HS-27A (cell line): ENCODE data around the gene HDAC8.
"Not testable (repeated sequence)": the region's sequence is repeated elsewhere in the genome, so short reads cannot be mapped to it uniquely, and the experiment has no call there.

ENCODE experiments used
- DNase-seq: peaks from one replicate; pipeline ENCODE4 v3.0.0-alpha.2; 2012; ENCODE audit warnings: low read depth, missing footprints

Gene HDAC8

DNA sequence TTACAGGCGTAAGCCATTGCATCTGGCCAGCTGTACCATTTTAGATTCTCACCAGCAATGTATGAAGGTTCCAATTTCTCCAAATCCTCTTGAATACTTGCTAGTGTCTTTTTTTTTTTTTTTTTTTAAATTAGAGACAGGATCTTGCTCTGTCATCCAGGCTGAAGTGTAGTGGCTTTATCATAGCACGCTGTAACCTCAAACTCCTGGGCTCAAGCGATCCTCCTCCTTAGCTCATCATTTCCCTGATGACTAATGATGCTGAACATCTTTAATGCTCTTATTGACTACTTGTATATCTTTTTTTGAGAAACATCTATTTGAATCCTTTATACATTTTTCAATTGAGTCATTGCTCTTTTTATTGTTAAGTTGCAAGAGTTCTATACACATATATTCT is 40.3 kb downstream of the HDAC8 start:
- no peak for DNase-seq

DNA sequence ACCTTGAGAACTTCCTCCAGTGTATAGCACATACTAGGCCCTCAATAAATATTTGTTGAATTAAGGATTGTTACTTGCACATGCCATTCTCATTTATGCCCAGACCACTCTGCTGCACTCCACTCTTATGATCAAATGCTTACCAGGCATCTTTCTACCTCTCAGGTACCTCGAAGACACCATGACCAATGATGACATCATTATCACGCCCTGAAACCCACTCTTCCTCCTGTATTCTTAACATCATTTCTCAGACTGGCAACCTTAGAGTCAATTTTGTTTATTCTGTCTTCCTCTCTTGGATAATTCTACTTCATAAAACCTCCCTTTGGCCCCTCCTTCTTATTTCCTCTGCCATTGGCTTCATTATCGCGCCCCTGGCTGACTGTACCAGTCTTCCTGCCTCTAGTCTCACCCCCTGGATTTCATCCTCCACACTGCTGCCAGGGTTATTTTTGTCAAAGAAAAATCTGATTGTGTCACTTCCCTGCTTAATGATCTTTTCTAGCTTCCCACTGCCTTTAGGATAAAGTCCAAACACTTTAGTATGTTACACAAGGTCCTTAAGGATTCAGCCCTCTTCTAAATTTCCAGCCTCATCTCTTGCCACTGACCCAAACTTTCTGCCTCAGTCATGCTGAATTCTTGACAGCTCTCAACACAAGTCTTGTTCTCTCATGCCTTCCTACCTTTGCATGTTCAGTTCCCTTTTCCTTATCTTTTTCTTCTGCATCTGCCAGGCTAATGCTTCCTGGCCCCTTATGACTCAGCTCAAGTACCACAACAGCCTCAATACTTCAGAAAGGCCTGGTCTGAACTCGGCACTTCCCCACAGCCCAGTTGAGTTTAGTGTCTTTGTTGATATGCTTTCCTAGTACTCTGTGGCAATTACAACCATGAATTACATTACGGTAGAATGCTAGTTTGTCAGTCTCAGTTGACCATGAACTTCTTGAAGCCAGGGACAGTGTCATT is 45.8 kb downstream of the HDAC8 start:
- no peak for DNase-seq

DNA sequence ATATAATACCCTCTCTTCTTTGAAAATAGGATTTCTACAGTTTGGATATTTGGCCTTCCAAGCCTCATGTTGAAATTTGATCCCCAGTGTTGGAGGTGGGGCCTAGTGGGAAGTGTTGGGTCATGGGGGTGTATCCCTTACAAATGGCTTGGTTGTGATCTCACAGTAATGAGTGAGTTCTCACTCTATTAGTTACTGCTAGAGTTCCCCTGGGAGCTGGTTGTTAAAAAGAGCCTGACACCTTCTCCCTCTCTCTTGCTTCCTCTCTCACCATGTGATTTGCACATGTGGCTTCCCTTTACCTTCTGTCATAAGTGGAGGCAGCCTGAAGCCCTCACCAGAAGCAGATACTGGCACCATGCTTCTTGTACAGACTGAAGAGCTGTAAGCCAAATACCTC is 73.9 kb downstream of the HDAC8 start:
- DNase-seq: no peak

DNA sequence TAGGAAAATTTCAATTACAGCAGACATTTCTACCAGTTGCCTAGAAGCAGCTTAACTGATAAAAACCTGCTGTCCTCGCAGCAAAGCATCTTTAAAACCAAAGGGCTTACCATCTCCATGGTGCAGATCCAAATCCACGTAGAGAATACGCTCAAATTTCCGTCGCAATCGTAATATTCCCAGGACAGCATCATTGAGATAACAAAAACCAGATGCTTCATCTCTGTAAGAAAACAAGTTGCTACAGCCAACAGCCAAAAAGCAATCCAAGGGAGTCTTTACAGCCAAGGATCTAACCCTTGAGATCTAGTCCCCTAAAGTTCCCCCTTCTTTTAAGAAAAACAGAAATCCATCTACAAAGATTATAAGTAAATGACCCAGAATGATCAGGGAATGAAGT is 77.6 kb downstream of the HDAC8 start:
- no peak for DNase-seq

DNA sequence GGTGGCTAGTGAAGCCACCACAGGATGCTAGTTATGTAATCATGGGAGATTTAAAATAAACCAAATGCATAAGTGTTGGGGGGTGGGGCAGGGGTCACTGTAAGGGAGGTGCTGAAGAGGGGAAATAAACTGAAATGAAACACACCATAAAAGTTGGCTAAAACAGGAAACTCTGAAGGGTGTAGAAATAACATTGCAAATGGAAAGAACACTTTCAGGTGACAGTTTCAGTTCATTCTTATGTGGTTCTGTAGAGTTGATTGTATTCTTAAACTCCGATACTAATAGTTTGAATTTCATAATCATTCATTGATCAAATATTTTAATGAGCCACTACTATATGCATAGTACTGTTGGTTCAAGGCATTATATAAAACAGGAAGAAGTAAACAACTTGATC is 80.1 kb downstream of the HDAC8 start:
- no peak for DNase-seq

DNA sequence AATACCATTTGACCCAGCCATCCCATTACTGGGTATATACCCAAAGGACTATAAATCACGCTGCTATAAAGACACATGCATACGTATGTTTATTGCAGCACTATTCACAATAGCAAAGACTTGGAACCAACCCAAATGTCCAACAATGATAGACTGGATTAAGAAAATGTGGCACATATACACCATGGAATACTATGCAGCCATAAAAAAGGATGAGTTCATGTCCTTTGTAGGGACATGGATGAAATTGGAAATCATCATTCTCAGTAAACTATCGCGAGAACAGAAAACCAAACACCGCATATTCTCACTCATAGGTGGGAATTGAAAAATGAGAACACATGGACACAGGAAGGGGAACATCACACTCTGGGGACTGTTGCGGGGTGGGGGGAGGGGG is 82.4 kb downstream of the HDAC8 start:
- not testable (repeated sequence) for DNase-seq

DNA sequence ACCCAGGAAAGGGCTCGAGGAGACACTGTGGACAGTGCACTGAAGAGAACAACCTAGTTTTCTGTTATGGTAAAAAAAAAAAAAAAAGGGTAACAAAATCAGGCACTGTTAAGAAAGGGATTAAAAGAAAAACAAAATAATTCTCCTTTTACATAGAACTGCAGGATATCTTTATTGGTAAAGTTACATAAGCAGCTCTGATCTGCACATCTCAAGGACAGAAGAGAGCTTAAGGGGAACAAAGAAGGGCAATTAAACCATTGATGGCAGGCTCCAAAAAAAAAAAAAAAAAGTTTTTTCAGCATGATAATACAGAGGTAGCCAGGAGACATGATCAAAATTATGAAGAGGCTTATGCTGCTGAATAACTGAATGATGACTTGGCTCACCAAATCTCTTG is 85.0 kb downstream of the HDAC8 start:
- DNase-seq: no peak

DNA sequence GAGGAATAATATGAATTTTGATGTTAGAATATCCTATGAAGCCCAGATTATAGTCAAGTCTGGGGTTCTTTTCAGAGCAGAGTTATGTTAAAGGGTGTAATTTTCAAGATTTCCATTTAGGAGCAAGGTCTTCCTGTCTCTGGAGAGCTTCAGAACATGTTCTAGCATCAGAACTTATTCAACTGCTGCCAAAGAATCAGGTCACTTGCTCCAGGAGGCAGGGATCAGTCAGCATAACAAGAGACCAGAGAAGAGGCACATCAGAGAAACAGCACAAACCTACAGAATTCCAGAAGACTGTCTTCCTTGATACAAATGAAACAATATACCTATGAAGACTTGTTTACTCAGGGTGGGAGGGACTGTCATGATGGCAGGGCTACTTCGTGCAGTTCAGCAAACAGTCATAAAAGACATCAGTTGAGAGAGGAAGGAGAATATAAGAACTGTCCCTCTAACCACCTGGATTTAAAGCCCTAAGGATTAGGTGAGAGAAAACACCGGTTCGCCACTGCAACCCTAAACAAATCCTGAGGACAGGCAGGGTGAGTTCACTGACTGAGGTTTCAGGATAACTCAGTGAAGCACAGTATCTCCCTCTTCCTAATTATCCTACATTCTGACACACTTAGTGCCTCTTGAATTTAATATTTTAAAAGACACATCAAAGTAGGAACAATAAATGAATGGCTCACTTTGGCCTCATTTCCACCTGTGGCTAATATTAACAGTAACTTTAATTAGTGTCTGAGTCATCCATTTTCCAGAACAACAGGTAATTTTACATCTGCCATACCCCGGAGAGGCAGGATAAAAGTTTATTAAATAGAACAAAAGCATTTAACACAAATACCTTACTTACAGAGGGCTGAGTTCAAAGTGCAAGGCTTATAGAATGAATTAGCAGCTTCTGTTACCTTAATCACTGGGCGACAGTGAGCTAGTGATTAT is 93.0 kb downstream of the HDAC8 start:
- DNase-seq: no peak

DNA sequence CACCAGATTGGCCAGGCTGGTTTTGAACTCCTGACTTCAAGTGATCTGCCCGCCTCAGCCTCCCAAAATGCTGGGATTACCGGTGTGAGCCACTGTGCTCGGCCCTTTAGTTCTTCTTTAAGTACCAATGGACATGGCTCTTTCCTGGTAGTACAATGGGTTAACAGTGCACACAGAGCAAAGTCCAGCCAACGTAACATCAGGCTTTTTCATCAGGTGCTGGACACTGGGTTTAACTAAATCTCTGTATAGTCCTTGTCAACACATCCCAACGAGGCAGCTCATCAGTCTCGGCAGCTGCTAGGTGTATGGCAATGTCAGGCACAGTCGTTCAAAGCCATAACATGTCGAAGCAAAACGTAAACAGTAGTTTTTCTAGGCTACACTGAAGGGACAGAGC is 93.8 kb downstream of the HDAC8 start:
- no peak for DNase-seq

DNA sequence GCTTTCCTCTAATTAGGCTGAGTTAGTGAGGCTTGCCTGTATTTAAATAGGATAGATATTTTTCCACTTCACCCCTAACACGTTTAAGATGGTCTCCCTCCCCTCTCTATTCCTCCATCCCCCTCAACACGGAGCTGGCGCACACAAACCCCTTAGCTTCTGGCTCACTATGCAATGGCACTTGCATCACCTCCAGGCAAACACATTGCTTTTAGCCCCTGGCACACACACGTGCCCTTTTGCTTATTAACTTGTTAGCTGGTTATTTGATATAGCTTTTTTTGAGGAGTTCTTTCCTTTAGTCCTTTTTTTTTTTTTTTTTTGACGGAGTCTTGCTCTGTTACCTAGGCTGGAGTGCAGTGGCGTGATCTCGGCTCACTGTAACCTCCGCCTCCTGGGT is 94.3 kb downstream of the HDAC8 start:
- no peak for DNase-seq

DNA sequence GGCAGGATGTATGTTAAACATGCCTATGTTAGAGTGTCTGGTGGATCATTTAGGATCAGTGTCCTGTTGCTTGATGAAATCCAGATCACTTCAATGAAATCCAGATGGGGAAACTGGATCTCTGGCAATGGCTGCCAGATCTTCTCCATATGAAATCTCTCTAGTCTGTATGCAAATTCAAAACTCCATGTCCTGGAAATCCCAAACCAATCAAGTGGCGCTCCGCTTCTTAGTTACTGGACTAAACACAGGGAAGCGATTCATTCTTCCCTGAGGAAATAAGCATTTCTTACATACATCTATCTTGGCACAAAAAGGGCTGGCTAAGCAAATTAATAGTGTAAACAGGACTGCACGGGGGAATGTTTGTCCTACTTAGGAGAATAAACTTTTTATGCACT is 94.9 kb downstream of the HDAC8 start:
- DNase-seq: no peak

DNA sequence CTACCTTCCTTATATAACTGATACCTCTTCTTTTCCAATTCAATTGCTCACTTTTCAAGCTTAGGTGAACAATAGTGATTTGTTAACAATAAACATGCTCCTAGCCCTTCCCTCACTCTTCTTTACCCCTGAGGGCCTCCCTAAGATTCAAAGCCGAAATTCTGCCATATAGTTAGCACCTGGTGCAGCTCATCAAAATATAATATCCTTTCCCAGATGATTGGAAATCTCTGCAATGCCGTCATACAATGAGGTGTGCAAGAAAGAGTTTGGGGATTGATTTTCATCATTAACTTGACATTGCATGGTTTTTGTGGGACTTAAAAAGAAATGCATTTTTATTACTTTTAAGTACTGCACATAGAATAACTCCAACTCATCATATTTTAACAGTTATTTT is 95.3 kb downstream of the HDAC8 start:
- DNase-seq: no peak

DNA sequence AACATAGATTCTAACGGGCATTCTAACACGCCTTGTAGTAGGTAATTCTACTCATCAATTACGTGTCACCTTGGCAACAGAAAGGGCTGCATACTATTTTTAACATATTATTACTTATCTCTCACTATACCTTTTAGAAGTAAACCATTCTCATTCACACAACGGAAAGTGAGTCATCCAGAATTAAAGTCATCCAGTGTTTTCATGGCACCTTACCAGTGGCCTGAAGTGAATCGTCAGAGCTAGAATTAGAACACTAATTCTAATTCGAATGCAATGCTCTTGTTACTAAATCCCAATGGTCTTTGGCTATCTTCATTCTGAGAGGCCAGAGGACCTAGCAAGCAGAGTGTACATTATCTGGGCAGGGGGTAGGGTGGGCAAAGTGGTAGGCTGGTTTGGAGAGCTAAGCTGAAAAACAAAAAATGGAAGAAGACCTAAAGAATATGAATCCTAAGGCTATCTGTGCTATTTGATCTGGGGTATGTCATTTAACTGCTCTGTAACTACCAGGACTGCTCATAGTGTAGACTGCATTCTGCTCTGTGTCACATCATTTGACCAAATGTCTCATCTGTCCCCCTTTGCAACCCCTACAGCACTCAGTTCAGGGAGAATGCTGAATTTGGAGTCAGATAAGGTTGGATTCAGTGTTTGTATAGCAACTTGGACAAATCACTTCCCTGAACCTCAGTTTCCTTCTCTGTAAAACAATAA is 96.5 kb downstream of the HDAC8 start:
- DNase-seq: no peak

DNA sequence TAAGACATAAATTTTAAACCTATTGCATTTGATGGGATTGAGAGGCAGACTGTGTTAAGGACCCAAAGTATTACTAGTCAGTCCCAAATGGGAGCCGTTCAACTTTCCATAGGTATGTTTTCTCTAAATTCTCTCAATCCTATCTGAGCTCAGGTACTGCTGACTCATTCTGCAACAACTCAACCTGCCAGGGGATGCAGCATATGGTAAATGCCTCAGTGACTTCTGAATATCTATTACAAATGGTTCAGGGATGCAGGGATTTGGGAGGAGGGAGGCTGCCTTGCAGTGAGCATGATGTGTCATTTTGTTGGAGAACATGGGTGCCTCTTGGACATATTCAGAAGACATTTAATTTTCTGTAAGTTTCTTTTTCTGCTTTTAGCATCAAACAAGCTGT is 97.3 kb downstream of the HDAC8 start:
- DNase-seq: no peak

DNA sequence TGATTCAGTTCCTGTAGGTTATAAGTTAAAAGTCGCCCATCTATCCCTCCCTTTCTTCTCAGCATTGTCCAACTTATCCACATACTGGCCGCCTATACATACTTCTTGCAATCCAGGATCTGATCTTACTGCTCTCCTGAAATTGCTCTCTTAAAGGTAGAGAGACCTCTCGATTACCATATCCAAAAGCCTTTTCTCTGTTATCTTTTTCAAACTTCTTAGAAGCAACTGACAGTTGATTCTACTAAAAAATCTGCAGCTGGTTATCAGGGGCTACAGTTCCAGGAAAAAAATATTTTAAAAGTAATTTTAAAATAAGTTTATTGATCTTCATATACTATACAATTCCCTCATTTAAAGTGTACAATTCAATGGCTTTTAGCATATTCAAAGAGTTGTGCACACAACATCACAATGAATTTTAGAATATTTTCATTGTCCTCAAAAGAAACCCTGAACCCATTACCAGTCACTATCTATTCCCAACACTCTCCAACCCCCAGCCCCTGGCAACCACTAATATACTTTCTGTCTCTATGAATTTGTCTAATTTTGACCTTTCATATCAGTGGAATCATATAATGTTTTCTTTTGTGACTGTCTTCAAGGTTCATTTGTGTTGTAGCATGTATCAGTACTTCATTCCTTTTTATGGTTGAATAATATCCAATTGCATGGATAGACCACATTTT is 102.0 kb downstream of the HDAC8 start:
- no peak for DNase-seq

DNA sequence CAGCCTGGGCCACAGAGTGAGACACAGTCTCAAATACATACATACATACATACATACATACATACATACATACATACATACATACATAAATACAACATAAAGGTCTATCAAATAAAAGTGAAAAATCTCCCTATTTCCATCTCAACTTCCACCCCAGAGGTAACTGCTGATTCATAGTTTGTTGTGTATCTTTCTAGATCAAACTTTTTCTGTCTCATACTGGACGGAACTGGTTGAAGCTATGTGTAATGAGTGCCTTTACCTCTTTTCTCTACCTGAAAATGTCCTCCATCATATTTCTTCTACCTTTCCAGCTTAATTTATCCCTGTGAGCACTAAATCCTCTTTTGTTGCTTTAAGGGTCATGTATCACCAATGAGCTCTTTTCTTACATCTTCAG is 102.5 kb downstream of the HDAC8 start:
- no peak for DNase-seq

DNA sequence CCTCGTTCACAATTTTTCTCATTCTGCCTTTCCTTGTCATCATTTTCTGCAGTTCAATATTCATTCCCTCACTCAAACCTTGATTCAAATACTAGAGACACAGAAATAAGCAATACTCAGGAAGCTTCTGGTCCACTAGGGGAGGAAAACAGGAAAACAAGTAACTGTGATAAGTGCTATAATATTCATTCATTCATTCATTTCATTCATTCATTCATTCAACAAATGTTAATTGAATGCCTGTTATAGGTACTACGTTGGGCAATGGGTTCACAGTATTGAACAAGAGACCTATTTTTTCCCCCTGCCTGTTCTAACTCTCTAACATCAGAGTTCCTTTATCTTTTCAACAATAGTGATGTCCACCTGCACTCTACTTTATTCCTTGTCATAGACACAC is 104.0 kb downstream of the HDAC8 start:
- no peak for DNase-seq

DNA sequence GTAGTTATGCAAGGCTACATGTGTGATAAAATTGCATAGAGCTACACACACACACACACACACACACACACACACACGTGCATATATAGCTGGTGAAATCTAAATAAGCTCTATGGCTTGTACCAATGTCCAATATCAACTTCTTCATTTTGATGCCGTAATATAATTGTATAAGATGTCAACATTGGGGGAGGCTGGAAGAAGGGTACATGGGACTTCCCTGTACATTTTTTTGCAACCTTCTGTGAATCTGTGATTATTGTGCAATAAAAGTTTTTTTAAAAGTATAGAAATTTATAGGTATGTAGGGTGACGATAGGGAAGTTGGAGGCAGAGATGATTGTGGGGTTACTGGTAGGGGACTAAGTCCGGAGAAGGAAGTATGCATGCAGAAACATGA is 105.5 kb downstream of the HDAC8 start:
- no peak for DNase-seq

DNA sequence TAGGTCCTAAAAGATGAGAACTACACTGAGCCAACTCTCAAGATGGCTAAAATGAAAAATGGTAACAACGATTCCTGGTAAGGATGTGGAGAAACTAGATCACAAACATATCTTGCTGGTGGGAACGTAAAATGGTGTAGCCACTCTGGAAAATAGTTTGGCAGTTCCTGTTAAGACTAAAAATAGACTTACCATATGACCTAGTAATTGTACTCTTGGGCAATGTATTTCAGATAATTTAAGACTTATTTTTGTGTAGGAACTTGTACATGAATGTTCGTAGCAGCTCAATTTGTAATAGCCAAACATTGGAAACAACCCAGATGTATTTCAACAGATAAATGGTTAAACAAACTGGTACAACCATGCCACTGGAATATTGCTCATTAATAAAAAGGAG is 106.2 kb downstream of the HDAC8 start:
- no peak for DNase-seq

DNA sequence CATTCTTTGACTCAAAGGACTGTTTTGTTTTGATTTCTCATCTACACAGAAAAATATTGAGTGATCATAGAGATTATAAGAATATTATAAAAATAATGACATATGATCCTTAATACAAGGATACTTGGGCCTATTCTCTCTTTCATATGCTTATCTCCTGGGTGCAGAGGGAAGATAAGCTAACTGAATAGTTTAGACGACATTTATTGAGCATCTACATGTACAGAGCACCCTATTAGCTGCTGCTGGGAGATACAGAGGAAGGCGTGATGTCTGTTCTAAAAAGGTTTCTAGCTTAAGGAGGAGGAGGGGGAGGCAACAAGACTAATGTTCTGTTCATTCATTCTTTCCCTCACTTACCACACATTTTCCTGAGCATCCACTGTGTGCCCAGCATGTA is 106.8 kb downstream of the HDAC8 start:
- no peak for DNase-seq

DNA sequence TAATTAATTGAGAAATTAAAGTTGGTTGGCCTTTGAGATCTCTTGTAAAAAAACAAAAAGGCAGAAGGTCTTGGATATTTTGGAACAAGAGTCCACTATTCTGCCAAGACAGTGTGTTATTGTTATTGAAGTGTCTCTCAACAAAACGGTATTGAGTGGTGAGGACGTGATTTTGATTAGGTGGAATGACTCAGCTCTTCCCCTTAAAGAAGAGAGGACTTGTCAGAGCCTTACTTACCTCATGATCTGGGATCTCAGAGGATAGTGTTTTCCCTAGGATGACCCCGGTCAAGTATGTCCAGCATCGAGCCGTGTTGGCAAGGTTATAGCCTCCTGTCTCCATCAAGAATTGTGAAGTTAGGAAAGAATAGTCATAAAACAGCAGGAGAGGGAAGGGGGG is 110.9 kb downstream of the HDAC8 start:
- no peak for DNase-seq

DNA sequence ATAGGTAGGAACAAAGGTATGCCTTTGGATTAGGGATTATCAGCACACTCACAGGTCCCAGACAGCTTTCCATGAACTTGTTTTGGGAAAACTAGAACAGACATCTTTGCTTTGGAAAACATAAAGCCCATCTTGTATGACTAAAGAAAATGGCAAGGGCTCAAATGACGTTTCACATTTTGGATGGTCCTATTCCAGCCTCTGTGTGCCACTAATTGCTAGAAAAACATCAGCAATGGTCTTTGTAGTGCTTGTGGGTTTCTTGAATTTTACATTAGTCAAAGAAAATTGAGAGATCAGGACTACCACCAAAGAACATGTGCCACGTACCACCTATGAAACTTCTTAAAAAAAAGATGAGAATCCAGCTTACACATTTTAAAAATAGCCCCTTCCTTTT is 111.4 kb downstream of the HDAC8 start:
- no peak for DNase-seq
